GM18498 (cell line): ENCODE results near the gene KRTAP12-3.
"Not testable (repeated sequence)": the region's sequence is repeated elsewhere in the genome, so short reads cannot be mapped to it uniquely, and the experiment has no call there.

Experiments used
- ATAC-seq: cut with Tn5 transposase; IDR thresholded peaks from one replicate; pipeline ENCODE4 v1.9.1; 2021; ENCODE audit warnings: mild to moderate bottlenecking, moderate library complexity; ENCODE audit not compliant: unreplicated experiment

KRTAP12-3 gene

DNA sequence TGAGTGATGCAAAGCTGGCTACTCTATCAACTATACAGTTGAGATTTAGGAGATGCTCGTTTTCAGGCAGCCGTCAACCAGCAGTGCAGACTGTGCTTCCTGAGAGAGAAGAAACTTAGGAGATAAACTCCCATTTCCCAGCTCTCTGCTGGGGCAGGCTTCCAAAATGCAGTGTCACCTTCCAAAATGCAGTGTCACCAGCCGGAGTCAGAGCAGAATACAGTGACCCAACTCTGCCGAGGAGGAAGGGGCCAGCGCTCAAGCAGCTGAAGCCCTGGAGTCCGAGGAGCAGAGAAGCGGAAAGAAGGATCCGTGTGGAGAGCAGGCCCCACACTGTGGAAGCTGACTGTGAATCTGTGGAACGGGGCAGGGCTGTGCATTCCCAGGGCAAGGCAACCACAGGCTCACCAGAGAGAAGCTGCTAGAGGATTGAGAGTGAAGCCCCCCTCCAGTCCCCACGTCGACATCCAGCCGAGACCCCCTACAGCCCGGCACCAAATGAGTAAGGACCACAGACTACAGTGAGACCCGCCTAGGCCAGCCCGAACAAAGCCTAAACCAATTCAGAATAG is 24.9 kb downstream of the KRTAP12-3 start:
- ATAC-seq = no peak

DNA sequence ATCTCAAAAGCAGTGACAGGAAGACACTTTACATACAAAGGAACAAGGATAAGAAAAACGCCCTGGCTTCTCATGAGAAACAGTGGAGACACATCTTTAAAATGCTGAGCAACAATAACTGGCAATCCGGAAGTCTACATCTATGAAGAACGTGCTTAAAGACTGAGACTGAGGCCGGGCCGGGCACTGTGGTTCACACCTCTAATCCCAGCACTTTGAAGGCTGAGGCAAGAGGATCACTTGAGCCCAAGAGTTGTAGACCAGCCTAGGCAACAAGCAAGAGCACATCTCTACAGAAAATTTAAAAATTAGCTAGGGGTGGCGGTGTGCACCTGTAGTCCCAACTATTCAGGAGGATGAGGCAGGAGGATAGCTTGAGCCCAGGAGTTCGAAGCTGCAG is 26.3 kb downstream of the KRTAP12-3 start:
- no peak for ATAC-seq

DNA sequence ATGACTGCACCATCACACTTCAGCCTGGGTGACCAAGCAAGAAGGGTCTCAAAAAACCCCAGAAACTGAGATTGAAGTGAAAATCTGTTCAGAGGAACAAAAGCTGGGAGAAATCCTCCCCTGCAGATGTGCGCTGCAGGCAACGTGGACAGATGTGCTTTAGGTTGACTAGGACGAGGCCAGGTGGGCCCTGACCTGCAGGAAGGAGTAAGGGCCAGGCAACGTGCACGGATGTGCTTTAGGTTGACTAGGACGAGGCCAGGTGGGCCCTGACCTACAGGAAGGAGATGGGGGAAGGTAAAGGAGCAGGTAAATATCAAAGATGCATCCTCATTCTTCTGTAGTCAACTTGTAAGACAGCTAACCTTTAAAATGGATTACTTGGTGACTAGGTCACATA is 26.8 kb downstream of the KRTAP12-3 start:
- ATAC-seq = no peak

DNA sequence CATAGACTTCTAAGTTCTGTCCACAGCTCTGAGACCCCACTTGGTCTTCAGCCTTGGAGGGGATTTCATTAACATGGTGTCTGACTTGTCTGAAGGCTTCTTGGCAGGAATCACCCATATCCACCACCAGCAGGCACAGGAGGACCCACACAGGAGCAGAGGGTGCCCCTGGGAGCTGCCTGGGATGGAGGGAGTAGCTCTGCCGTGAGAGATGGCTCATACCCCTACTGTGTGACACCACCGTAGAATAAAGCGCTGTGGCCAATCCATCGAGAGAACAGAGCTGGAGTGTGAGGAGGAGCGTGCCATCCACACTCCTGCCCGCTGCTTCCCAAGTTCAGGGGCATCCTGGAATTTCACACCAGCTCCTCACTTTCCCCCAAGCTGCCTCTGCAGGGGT is 27.3 kb downstream of the KRTAP12-3 start:
- not testable (repeated sequence) for ATAC-seq

DNA sequence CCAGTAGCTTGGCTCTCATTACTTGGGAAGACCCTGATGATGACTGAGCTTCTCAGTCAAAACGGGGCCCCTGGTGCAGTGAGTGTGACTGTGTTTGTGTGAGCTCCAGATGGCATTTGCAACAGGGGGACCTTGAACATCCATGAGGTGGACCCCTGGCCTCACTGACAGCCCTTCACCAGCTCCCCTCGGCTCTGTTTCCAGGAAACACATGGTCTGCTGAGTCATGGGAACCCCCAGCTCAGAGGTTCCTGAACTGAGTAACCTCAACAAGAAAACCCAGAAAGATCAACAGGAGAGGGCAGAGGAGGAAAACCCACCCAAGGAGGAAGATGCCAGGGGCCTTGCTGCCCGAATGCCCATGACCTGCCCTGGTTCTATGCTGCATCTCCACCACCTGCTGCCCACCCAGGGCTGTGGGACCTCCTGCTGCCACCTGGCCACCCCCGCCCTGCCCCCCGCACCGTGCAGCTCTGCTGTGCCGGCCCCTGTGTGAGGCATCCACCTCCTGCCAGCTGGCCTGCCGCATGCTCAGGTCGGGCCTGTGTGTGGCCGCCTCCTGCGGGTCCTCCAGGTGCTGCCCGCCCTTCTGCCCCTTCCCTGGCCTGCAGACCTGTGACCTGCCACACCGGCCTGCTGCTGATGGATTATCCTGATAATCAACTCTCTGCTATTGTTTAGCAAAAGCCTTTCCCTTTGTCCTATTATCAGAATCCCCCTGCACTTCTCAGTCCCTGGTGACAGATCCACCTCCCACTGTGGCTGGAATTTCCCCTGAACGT is 28.5 kb downstream of the KRTAP12-3 start:
- no peak for ATAC-seq

DNA sequence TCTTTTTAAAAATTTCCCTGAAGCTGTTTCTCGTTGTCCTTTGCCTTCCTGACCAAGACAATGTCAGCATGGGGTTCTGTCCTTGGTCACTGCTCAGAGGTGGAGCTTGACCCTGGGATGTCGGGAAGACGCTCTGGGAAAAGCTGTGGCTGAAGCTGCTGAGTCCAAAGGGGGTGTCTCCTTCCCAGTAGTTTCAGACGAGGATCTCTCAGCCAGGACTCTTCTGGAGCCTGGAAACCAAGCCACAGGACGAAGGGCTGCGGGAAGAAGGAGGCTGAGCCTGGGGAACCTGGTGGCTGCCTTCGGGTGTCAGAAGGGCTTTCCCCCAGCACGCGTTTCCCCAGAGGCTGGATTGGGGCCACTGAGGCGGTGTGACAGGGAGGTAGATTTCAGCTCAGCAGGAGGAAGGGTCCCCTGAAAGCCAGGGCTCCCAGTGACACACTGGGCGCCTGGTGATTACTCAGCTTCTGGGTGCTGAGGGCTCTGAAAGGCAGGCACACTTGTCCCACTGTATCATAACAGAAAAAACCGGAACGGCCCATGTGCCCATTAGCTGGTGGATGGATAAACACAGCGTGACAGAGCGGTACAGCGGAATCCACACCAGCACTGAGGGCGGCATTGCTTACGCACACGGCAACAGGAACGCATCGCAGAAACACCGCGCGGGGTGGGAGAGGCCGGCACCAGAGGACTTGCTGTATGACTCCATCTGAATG is 29.3 kb downstream of the KRTAP12-3 start:
- no peak for ATAC-seq

DNA sequence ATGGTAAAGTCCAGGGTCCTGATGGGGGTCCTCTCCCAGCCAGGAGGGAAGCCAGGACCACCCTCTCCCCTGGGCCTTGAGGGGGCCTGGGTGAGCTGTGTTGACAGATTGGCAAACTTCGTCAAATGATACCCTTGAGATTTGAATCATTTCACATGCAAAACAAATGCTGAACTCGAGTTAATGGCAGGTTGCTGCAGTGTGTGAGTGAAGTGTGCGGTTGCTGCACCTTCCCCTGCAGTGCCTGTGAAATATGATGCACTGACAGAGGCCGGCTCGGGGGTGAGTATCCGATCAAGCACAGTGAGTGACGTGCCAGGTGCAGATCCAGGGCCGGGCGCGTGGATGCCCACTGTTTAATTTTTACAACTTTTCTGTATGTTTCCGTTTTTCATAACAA is 29.9 kb downstream of the KRTAP12-3 start:
- ATAC-seq = no peak

DNA sequence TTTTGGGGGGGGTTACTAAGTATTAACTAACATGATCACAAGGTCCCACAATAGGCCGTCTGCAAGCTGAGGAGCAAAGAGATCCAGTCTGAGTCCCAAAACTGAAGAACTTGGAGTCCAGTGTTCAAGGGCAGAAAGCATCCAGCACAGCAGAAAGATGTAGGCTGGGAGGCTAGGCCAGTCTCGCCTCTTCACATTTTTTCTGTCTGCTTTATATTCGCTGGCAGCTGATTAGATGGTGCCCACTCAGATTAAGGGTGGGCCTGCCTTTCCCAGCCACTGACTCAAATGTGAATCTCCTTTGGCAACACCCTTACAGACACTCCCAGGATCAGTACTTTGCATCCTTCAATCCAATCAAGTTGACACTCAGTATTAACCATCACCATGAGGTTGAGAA is 32.0 kb downstream of the KRTAP12-3 start:
- not testable (repeated sequence) for ATAC-seq

DNA sequence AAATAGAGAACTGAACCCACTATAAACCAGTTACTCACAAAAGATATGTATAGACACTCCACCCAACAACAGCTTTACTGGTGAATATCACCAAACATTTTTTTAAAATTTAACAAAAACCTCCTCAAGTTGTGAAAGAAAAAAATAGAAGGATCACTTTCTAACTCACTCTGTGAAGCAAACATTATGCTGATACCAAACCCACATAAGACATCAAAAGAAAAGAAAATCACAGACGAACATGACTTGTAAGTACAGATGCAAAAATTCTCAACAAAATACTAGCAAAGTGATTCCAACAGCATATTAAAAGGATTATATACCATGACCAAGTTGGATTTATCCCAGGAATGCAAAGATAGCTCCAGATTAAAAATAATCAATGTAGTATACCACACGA is 34.0 kb downstream of the KRTAP12-3 start:
- no peak for ATAC-seq

DNA sequence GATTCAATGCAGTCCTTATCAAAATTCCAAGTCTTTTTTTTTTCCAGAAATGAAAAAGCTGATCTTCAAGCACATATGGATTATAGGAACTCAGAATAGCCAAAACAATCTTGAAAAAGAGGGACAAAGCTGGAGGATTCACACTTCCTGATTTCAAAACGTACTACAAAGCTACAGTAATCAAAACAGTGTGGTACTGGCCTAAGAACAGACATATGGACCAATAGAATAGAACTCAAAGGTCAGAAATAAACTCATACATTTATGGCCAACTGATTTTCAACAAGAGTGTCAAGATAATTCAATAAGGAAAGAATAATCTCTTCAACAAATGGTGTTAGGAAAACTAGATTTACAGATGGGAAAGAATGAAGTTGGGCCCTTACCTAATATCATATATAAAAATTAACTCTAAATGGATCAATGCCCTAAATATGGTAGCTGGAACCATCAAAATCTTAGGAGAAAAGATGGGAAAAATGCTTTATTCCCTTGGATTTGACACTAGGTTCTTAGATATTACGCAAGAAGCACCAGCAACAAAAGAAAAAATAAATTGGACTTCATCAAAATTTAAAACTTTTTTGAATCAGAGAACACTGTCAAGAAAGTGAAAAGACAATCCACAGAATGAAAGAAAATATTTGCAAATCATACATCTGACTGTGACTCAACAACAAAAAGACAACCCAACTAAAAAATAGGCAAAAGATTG is 35.2 kb downstream of the KRTAP12-3 start:
- ATAC-seq = no peak

DNA sequence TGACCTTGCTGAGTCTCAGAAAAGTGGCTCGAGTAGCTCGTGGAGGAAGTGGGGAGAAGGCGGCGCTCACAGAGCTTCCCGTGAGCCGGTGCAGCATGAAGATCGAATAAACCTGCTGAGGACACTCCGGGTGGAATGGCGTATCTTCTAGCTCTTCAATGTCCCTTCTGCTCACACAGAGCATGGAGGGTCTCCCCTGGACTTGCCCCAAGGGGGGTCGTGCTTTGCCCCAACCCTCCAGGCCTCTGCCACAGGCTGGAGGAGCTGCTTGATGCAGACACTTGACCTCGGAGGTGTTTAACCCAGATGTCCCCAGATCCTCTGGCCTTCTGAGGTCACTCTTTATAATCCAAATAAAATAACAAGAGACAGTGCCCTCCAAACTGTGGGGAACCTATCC is 37.0 kb downstream of the KRTAP12-3 start:
- no peak for ATAC-seq

DNA sequence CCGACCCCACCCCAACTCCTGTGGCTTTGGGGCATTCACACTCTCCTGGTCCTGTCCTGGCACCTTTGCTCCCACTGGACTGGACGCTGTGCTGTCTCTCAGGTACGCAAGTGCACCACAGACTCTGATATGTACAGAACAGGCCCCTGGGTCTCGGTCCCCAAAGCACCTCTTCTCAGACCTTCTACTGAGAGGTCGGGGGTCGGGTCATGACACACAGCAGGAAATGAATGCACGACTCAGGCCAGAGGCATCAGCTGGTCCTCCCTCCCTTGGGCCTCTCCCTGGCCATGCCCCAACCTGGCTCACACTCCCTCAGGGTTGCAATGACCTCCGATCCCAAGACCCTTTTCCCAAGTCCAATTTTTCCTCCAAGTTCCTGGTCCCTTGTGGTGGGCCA is 37.5 kb downstream of the KRTAP12-3 start:
- ATAC-seq = no peak

DNA sequence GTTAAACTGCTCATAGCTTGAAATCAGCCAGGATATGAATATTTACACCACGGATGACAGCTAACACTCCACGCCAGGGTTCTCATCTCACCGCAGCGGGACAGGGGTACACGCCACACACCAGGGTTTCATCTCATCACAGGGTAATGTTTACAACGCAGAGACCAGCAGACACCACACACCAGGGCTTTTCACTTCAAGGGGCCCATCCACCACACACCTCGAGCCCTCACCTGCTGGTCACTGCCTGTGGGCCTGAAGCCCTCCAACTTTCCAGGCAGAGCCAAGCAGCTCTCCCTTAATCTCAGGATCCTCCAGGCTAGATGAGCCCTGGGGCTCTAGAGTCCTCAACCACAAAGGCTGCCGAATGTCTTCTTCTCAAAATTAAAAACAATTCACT is 37.9 kb downstream of the KRTAP12-3 start:
- no peak for ATAC-seq

DNA sequence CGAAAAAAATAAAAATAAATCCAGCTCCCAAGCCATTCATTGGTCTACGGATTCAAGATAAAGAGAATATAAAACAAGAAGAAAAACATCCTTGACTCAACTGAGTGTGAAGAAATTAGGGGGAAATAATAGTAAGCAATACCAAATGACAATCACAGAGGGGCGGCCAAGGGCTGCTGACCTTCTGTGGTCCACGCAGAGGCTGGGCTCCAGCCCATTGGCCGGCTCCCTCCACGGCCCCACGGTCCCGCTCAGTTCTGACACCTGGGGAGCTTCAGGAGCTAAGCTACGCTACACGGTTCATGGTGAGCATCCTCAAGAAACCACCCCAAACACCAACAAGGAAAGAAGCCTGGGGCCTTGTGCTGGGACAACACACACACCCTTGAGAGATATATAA is 38.8 kb downstream of the KRTAP12-3 start:
- no peak for ATAC-seq

DNA sequence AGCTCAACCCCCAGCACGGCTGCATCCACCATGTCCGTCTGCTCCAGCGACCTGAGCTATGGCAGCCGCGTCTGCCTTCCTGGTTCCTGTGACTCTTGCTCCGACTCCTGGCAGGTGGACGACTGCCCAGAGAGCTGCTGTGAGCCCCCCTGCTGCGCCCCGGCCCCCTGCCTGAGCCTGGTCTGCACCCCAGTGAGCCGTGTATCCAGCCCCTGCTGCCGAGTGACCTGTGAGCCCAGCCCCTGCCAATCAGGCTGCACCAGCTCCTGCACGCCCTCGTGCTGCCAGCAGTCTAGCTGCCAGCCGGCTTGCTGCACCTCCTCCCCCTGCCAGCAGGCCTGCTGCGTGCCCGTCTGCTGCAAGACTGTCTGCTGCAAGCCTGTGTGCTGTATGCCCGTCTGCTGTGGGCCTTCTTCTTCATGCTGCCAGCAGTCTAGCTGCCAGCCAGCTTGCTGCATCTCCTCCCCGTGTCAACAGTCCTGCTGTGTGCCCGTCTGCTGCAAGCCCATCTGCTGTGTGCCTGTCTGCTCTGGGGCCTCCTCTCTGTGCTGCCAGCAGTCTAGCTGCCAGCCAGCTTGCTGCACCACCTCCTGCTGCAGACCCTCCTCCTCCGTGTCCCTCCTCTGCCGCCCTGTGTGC is 39.6 kb downstream of the KRTAP12-3 start, which contains the start of gene KRTAP10-12:
KRTAP10-12 (plus strand) TSS at position 1 of the 639 bp plus-strand sequence; CDS start at position 31, 30 bp downstream.
- not testable (repeated sequence) for ATAC-seq

DNA sequence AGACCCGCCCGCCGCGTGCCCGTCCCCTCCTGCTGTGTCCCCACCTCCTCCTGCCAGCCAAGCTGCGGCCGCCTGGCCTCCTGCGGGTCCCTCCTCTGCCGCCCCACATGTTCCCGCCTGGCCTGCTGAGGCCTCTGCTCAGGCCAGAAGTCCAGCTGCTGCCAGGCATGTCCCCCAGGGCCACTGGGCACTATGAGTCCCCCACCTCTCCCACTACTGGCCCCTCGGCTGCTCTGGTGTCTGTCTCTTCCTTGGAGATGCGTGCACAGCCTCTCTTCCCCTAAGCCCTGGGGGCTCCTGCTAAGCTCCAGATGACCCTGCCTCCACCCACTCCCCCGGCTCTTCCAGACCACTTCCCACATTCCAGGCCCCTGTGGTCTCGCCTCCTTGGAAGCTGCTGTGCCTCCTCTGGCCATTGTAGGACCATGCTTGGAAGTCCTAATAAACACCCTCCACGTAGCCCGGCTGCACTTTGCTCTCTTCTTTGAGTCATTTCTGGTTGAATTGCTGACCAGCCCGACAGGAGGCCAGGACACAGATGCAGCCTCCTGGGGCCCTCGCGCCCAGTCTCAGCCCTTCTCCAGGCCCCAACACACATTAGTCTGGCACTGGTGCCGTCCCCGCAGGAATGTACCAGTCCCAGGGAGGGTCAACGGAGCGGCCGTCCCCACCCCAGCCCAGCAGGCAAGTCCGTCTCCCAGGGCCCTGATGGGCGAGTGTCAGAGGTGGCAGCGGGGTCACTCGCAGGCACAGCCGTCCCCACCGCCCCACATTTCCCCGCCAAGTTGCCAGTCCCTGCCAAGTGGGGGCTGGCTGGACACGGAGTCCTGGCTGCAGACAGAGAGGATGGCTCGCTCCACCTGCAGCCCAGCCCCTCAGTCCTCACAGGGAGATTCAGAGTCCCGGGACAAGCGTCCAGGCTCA is 40.3 kb downstream of the KRTAP12-3 start:
- no peak for ATAC-seq

DNA sequence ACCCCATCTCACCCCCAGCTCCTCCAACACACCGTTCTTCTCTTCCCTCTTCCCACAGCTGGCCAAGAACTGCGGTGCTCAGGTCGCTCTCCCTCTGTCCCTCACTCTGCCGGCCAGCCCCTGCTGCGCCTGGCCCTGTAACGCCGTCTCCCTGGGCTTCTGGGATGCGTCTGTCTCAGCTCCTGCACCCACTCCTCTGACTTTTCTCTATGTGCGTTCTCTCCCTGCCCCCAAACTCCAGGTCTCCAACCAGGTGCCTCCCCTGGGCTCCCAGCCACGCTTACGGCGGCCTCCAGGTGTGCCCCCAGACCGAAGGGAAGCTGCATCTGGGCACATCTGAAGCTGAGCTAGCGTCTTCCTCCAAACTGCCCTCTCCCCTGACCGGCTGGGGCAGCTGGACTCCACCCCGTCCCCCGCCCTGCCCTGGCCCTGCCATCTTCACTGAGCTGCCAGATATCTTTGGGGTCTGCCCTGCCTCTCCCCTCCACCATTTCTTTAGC is 41.8 kb downstream of the KRTAP12-3 start:
- no peak for ATAC-seq

DNA sequence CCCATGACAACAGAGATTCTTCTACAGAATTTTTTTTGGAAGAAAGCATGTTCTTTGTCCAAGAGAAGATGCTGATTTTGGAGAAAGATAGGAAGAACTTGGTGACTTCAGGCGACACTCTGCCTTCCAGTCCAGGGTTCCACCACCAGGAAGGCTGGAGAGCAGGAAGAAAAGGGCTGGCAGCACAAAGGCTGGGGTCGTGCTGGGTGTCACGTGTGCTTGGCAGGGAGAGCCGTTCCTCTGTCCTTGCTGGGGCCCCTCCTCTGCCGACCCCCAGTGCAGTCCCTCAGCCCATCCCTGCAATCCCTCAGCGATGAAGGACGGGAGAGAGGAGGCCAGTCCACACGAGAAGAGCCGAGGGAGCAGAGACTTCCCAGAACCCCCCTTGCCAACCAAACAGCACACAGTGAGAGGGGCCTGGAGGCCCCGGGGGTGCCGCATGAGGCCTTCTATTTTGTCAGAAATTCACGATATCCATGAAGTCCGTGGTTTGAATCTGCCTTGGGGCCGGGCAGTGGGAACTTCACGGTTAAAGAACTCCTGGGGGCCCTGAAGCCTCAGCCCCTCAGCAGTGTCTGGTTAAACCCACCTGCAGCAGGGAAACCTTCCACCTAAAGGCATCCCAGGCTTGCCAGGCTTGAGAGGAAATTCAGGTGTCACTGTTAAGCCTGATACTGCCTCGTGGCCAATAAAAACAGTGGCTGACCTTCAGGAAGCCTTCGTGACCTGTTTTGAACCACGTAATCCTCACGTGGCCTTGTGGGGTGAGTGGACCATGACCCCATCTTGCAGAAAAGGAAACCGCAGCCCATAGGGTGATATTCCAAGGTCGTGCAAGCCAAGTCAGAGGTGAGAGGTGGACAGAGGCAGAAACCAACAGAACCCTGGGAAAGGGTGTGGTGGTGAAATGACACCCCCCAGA is 42.6 kb downstream of the KRTAP12-3 start:
- ATAC-seq = no peak

DNA sequence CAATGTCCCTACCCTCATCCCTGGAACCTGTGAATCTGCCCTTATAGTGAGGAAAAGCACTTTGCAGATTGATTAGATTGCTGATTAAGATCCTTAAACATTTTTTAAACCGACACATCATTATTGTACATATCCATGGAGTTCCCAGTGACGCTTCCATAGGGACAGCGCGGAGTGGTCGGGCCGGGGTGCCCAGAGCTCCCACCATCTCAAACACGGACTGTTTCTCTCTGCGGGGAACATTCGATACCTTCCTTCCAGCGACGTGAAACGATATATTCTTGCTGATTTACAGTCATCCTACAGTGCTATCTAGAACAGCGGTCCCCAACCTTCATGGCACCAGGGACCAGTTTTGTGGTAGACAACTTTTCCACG is 43.3 kb downstream of the KRTAP12-3 start:
- no peak for ATAC-seq
